Fibroblast of skin of back (primary cell): ENCODE results near the gene GIMAP5.

Experiments
- DNase-seq: peaks from one replicate; pipeline ENCODE4 v3.0.0-alpha.2; 2013

Gene GIMAP5

DNA sequence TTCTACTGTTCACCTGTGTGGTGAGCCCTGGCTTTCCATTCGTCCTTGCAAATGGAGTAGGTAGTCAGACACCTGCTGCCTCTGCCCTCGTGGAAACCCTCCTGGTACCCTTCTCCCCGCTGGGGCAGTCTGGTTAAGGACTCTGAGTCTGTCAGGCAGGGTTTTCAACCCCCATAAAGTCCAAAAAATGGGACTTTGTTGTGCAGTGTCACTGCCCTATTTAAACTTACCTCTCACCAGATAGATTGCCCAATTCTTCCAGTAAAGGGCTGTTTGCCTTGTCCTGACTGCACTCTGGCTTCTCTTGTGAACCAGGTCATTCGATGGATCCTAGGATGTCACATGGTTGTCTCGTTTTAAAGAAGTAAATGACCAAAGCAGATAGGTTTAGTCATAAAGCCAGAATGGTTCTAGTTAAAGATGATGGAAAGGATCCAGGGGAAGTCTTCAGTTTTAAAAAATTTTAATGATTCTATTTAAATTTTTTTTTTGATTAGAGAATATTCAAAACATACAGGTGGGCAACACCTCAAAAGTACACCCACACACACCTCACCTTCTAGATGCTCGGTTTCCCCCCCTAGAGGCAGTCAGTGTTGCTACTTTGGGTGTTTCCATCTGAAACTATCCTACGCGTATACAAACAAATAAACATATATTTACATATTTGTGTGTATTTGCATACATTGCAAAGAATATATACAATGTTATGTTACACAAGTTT, 41.0 kb downstream of the GIMAP5 start:
- DNase-seq = no peak

DNA sequence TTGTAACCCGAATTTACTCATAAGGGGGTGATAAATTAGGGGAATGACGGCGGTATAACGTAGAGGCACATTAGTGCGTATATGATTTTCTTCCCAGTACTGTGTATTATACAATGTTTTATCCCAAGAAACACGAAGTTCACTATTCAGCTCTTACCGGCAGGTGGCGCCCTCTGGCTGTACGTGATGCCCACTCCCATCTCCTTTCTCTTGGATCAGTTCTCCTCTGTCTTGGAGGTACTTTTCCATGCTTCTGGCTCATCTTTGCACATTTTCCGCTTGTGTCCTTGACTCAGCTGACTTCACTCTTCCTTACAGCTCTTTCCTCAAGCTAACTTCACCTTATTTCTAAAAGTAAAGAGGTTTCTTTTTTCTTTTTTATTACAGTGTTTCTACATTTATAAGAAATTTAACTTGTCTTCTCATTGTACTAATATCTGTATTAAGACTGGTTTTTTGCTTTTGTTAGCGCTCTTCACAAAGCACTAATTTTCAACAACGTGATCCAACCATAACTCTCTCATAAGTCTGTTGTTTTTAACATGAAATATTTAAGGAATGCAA, 41.6 kb downstream of the GIMAP5 start:
- DNase-seq = peak; percentile 61

DNA sequence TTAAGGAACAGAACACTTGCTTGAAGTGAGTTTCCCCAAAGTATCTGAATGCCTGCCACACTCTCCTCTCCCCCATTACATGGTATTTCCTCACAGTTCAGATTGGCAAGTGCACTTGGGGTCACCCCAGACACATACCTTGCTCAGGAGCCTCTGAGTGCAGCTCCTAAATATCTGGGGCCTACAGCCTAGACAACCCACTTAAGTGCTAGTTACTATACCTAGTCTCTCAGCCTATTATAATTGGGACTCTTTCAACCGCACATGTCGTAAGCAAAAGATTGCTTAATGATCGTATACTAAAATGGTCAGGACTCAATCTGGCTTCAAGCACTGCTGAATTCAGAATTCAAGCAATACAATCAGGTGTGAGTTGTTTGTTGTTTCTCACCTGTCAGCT, 43.1 kb downstream of the GIMAP5 start:
- no peak for DNase-seq

DNA sequence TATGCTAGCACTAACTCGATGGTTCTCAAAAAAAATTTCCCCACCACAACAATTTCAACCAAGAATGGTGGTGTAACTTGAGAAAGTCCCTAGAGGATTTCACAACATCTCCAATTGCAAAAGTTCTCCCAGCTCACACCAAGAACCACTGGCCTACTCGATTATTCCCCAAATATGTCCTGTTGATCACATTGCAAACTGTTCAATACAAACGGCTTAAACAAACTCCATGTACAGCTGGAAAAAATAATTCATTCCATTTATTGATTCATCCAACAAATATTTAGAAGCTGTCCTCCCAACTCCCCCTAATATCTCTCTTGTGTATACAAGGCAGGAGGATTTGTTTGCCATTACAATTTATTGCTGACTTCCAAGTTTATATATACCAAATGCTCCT, 43.9 kb downstream of the GIMAP5 start:
- peak; percentile 19 for DNase-seq

DNA sequence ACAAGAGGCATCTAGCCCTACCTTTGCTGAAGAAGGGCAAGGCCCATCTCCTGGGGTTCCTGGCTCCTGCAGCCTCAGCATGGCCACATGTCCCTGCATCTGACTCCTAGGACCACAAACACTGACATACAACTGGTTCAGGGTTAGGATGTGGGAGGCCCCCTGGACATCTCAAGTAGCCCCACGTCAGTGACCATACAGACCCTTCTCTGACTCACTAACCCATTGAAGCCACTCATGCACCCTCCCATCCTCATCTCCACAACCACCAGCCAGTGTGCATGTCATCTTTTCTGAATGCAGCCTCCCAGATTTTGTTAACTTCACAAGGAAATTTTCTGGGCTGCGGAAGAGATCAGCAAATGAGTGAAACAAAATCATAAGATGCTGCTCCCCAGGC, 44.7 kb downstream of the GIMAP5 start:
- no peak for DNase-seq

DNA sequence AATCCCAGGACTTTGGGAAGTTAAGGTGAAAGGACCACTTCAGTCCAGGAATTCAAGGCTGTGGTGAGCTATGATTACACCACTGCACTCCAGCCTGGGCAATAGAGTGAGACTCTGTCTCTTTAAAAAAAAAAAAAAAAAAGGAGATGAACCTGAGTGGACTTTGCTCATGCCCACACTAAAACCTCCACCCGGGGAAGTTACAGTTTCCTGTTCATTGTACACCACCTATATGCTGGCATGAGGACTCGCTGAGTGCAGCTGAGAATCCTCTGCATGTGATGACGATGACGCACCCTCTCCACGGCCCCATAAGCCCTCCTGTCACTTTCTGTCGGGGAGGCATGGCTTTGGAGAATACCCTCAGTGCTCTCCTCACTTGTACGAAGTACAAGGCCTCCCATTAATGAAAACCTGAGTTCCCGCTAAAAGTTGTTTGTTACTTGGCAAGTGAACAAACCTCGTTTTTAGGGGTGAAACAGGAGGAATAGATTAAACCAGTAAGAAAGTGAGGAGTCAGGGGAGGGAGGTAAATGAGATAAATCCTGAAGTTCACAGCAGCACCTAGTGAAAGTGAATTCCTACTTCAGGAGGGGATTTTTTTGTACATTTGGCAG, 47.0 kb downstream of the GIMAP5 start:
- no peak for DNase-seq

DNA sequence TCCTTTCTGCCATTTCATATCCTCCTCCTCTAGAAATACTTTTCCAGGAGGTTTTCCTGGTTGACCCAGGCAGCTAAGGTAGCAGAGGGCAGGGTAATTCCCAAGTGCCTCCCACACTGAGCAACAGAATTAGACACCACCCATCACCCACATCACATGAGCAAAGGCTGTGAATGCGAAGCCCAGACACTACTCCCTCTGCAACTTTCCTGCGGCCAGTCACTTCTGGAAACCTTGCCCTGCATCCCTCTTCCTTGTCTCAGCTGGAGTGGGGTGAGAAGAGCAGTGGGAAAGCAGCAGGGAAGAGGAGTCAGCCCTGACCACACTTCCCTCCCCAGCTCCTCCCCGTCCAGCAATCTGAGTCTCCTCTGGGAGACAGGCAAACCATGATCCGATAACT, 47.7 kb downstream of the GIMAP5 start:
- no peak for DNase-seq

DNA sequence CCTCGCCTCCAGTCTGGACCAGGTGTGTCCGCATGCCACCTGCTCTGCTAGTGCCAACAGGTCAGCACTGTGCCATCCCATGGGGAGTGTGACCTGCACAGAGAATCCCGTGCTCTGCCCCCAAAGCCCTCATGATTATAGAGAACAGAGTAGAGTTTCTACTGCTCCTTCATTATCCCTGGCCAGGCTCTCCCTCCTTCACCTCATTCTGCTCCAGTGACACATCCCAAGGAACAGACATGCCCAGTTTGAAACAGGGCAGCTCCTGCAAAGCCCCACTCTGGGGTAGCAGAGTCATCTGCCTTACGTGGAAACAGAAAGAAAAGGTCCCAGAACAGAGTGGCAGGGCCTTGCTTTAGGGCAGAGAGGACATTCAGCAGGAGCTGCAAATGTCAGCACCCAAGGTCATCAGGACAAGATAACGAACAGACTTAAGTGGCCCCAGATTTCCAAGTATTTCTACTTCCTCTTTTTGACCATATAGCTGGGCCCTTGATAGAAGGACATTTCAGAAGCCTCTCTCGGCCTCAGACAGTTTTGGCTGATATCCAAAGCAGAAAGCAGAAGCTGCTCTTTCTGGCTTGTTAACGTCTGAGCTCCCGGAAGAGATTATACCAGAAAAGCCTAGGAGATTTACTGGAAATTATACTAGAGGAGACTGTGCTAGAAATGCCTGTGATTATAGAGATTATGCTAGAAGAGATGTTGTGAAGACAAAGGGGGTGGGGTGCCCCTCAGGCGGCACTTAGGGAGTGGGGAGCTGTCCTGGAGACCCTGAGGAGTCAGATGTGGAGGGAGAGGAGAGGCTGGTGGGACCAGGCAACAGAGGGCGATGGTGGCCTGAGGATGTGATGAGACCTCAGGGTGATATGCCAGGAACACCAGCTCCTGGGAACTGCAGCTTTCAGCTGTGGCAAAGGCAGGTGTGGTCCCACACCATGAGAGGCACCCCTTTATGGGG, 50.4 kb downstream of the GIMAP5 start:
- DNase-seq = no peak

DNA sequence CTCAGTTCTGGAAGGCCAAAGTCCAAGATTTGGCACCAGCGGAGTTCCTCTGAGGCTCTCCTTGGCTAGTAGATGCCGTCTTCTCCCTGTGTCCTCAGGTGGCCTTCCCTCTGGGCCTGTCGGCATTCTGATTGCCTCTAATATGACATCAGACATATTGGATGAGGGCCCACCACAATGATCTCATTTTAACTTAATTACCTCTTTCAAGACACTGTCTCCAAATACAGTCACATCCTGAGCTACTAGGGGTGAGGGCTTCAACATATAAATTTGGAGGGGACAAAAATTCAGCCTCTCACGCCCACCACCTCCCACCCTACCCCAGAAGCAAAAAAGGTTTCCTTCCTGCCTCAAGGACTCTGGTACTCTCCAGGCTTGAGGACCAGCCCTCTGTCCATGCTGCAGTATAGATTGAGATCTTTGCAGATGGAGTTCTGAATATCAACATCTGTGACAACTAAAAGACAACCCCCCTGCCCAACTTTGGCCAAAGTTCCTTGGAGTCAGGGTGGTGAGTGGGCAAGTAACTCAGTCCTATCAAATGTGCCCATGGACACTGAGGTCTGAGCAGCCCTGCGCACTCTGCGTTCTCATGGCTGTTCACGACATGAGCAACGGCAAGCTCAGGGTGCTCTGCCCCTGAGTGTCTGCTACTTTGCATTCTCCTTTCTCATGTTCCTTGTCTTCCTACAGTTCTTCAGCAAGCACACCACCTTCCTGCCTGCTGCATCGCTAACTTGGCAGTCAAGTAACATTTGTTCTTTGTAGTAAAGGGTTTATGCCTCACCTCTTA, 51.5 kb downstream of the GIMAP5 start:
- DNase-seq = no peak

DNA sequence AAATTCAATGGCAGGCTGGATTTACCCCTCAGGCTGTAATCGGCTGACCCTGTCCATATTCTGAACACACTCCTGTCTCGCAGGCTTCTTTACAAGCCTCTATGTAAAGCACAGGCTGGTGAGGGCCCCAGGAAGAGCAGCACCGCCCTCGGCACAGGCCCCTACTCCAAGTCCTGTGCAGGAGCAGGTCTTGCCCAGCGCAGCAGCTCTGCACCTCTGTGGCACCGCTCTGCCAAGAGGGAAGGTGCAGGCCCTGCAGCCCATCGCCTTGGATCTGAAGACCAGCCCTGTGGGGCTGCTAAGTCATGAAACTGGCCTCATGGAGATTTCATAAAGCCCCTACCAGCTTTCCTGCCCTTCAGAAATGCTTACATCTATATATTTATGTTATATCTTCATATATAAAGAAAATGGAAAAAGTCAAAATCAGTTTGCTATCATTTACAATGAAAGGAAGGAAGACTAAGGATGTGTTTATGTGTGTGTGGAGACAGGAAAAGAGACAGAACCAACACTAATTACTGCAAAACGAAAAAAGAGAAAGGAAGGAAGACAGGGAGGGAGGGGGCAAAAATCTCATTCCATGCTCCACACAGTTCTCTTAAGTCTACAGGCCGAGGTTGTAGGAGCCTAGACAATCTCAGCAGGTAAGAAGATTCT, 53.3 kb downstream of the GIMAP5 start:
- DNase-seq = no peak

DNA sequence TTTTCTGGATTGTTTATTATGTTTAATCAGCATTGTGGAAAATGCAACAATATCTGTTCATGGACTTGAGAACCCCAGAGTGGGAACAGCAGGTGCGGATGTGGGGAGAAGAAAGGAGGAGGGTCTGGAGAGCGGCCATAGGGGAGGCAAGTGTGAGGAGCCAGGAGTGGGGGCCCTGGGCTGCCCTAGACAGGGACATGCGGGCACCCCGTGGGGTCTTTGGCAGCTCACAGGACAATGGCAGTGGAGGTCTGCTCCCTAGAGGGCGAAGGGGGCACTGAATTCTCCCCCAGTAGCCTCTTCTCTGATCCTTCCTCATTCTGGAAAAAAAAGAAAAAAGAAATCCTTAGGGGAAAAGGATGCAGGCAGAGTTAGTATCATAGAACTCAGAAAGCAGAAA, 54.1 kb downstream of the GIMAP5 start:
- no peak for DNase-seq

DNA sequence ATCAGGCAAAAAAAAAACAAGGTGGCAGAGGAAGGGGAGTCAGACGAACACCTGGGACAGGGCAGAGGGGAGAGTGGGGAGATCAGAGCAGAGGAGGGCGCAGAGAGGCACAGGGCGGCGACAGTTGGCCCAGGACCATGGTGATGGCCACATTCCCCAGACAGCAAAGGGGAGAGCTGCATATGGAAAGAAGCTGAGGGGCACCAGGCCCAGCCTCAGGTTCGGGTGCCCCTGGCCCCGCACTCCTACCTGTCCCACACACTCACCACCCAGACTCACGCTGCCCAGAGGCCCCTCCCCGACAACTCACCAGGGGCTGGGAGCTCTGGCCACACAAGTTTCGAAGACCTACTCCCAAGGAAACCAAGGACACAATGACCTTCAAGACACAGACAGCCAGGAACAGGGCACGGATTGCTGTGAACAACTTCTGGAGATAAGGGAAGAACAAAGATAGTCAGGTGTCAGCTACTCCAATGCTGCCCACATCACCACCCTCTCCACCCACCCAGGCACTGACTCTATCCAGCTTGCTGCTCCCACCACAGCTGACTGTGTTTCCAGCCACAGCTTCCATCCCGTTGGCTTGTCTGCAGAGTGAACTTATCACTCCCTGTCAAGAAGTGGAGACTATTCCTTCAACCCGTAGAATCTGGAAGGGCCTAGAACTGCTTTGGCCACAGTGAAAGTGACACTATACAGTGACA, 54.7 kb downstream of the GIMAP5 start:
- no peak for DNase-seq
